Stimulated activated CD4-positive, alpha-beta T cell treated with anti-CD3 and anti-CD28 coated beads, Interleukin-4, amount 100 ng/mL, for 24 hours (primary cell): Measurements from ENCODE around the gene CD151.
A peak's percentile ranks its signal among the peaks of the same experiment; 100 is the strongest.

Source experiments
- DNase-seq: peaks from one replicate; pipeline ENCODE4 v3.0.0-alpha.2; 2020

Gene CD151

GRCh38 chr11:815675-816432 is 16.9 kb upstream of the CD151 start:
- no peak for DNase-seq

GRCh38 chr11:816433-816779 is 16.3 kb upstream of the CD151 start:
- DNase-seq = no peak

- no peak for DNase-seq
These were observed 14.2 kb upstream of the CD151 start, which contains the start of gene PNPLA2 for GRCh38 chr11:818396-819128. Gene PNPLA2, plus strand, starts transcription at chr11:818914. Its CDS starts 805 bp downstream, at chr11:819719.

- DNase-seq = peak; percentile 88
These were observed 13.4 kb upstream of the CD151 start for GRCh38 chr11:819129-819931.

GRCh38 chr11:819943-820649 is 12.7 kb upstream of the CD151 start:
- peak; percentile 93 for DNase-seq

- no peak for DNase-seq
These were observed 11.9 kb upstream of the CD151 start for GRCh38 chr11:820655-821511.

- no peak for DNase-seq
These were observed 11.0 kb upstream of the CD151 start for GRCh38 chr11:821512-822371.

GRCh38 chr11:823441-824291 is 9.1 kb upstream of the CD151 start:
- DNase-seq = no peak

- no peak for DNase-seq
These were observed 8.4 kb upstream of the CD151 start for GRCh38 chr11:824292-824880.

- no peak for DNase-seq
These were observed 7.8 kb upstream of the CD151 start for GRCh38 chr11:824942-825341.

- DNase-seq = no peak
These were observed 7.2 kb upstream of the CD151 start for GRCh38 chr11:825366-826226.

- DNase-seq = no peak
These were observed 6.5 kb upstream of the CD151 start for GRCh38 chr11:826227-826621.

GRCh38 chr11:826836-827145 is 6.0 kb upstream of the CD151 start:
- DNase-seq = no peak

- no peak for DNase-seq
These were observed 5.4 kb upstream of the CD151 start for GRCh38 chr11:827146-827896.

- no peak for DNase-seq
These were observed 4.9 kb upstream of the CD151 start, which contains the start of gene CRACR2B for GRCh38 chr11:827897-828192. Gene CRACR2B, plus strand, starts transcription at chr11:827919. Its CDS starts 689 bp downstream, at chr11:828608.

- no peak for DNase-seq
These were observed 4.1 kb upstream of the CD151 start for GRCh38 chr11:828506-829175.

GRCh38 chr11:829176-829846 is 3.4 kb upstream of the CD151 start:
- no peak for DNase-seq
